PFSK-1 (cell line): ENCODE data around the gene ATXN2.

Experiments used
- POLR2AphosphoS5 ChIP-seq: IDR thresholded peaks from 2 replicates; pipeline ENCODE4 v1.6.1; 2012; ENCODE audit warnings: low read depth, mild to moderate bottlenecking, control low read depth, low read length, moderate library complexity
- REST ChIP-seq, 2 experiments: IDR thresholded peaks; 2 replicates each; pipeline versions ENCODE4 v1.6.1 to v1.8.0; 2011 to 2012; ENCODE audit warnings: low read depth in 2 of 2, low read length in 2 of 2, control low read depth in 1 of 2, inconsistent platforms in 1 of 2, mild to moderate bottlenecking in 1 of 2, moderate library complexity in 1 of 2; ENCODE audit not compliant: insufficient read depth in 1 of 2
- TAF1 ChIP-seq: IDR thresholded peaks from 2 replicates; pipeline ENCODE4 v1.6.1; 2012; ENCODE audit warnings: low read length, control low read depth, borderline replicate concordance; ENCODE audit not compliant: insufficient read depth

GRCh38 chr12:111420494-111420893 is 178.6 kb downstream of the ATXN2 start:
- TF ChIP-seq POLR2AphosphoS5 (no peak), REST (IDR thresholded peaks at IDR 0.05; ENCODE audit: insufficient read depth in 1 of 2, low read depth in 2 of 2, low read length in 2 of 2) (no peak), TAF1 (no peak)
